ENCODE data around the gene PPARA.

The PPARA gene

DNA sequence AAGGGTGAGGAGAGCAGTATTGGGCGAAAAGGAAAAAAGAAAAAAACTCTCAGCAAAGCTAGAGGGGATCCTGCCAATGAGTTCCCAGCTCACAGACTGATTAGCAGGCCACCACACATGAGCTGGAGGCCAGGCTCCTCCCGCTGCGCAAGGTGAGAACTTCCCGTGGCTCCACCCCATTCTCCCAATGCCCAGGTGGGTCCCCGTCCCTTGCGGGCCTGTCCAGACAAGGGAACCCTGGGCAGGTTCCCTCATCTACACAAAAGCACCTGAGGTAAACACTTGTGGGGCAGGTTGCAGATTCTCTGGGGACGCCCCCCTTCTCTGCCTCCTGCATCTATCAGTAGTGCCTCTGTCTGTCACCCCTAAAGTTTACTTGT lies 53.3 kb downstream of the PPARA start:
- TF ChIP-seq, protein P1, sequence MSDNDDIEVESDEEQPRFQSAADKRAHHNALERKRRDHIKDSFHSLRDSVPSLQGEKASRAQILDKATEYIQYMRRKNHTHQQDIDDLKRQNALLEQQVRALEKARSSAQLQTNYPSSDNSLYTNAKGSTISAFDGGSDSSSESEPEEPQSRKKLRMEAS (IDR thresholded peaks at IDR 0.05) = no peak
- TF ChIP-seq FOXM1 (IDR thresholded peaks at IDR 0.05; ENCODE audit: borderline replicate concordance, low read depth) (no peak), TCF12 (IDR thresholded peaks at IDR 0.05; ENCODE audit: low read depth) (no peak), EP300 (IDR thresholded peaks at IDR 0.05; ENCODE audit: borderline replicate concordance) (no peak), TAF1 (IDR thresholded peaks at IDR 0.05; ENCODE audit: low read depth) (no peak), NFIC (IDR thresholded peaks at IDR 0.05) (no peak), RAD21 (IDR thresholded peaks at IDR 0.05; ENCODE audit: low read depth) (no peak), ZBTB7A (IDR thresholded peaks at IDR 0.05; ENCODE audit: low read depth) (no peak), CREB1 (IDR thresholded peaks at IDR 0.05; ENCODE audit: low read depth) (no peak), TEAD4 (IDR thresholded peaks at IDR 0.05) (no peak), EGR1 (IDR thresholded peaks at IDR 0.05) (no peak), CEBPB (IDR thresholded peaks at IDR 0.05) (no peak), YY1 (IDR thresholded peaks at IDR 0.05; ENCODE audit: low read depth) (no peak)
- TF ChIP-seq, protein P2, sequence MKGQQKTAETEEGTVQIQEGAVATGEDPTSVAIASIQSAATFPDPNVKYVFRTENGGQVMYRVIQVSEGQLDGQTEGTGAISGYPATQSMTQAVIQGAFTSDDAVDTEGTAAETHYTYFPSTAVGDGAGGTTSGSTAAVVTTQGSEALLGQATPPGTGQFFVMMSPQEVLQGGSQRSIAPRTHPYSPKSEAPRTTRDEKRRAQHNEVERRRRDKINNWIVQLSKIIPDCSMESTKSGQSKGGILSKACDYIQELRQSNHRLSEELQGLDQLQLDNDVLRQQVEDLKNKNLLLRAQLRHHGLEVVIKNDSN (IDR thresholded peaks at IDR 0.05) = no peak
- TF ChIP-seq, protein P3, sequence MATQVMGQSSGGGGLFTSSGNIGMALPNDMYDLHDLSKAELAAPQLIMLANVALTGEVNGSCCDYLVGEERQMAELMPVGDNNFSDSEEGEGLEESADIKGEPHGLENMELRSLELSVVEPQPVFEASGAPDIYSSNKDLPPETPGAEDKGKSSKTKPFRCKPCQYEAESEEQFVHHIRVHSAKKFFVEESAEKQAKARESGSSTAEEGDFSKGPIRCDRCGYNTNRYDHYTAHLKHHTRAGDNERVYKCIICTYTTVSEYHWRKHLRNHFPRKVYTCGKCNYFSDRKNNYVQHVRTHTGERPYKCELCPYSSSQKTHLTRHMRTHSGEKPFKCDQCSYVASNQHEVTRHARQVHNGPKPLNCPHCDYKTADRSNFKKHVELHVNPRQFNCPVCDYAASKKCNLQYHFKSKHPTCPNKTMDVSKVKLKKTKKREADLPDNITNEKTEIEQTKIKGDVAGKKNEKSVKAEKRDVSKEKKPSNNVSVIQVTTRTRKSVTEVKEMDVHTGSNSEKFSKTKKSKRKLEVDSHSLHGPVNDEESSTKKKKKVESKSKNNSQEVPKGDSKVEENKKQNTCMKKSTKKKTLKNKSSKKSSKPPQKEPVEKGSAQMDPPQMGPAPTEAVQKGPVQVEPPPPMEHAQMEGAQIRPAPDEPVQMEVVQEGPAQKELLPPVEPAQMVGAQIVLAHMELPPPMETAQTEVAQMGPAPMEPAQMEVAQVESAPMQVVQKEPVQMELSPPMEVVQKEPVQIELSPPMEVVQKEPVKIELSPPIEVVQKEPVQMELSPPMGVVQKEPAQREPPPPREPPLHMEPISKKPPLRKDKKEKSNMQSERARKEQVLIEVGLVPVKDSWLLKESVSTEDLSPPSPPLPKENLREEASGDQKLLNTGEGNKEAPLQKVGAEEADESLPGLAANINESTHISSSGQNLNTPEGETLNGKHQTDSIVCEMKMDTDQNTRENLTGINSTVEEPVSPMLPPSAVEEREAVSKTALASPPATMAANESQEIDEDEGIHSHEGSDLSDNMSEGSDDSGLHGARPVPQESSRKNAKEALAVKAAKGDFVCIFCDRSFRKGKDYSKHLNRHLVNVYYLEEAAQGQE (IDR thresholded peaks at IDR 0.05; ENCODE audit: low read depth) = no peak

DNA sequence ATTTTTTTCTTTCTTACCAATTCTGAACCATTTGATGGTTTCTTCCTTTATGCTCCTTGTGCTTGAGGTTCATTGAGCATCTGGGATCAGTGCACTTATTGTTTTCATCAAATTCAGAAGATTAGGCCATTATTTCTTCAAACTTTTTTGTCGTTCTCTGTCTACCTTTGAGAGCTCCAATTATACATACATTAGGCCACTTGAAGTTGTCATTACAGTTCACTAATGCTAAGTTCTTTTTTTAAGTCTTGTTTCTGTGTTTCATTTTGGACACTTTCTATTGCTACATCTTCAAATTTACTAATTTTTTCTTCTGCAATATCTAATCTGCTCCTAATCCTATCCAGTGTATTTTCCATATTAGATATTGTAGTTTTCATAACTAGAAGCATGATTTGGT lies 58.9 kb downstream of the PPARA start:
- TF ChIP-seq EP300 (IDR thresholded peaks at IDR 0.05; ENCODE audit: borderline replicate concordance) = no peak
- TF ChIP-seq, protein P2 (IDR thresholded peaks at IDR 0.05) = no peak
- no peak for TF ChIP-seq TAF1 (IDR thresholded peaks at IDR 0.05; ENCODE audit: low read depth)
- TF ChIP-seq NFIC (IDR thresholded peaks at IDR 0.05) = no peak
- TF ChIP-seq RAD21 (IDR thresholded peaks at IDR 0.05; ENCODE audit: low read depth) = no peak
- TF ChIP-seq YY1 (IDR thresholded peaks at IDR 0.05; ENCODE audit: low read depth) = no peak
- TF ChIP-seq ZBTB7A (IDR thresholded peaks at IDR 0.05; ENCODE audit: low read depth) = no peak
- no peak for TF ChIP-seq CEBPB (IDR thresholded peaks at IDR 0.05)
- TF ChIP-seq, protein P3 (IDR thresholded peaks at IDR 0.05; ENCODE audit: low read depth) = no peak
- no peak for TF ChIP-seq TCF12 (IDR thresholded peaks at IDR 0.05; ENCODE audit: low read depth)
- no peak for TF ChIP-seq TEAD4 (IDR thresholded peaks at IDR 0.05)
- TF ChIP-seq CREB1 (IDR thresholded peaks at IDR 0.05; ENCODE audit: low read depth) = no peak
- TF ChIP-seq, protein P1 (IDR thresholded peaks at IDR 0.05) = no peak
- no peak for TF ChIP-seq FOXM1 (IDR thresholded peaks at IDR 0.05; ENCODE audit: borderline replicate concordance, low read depth)
- no peak for TF ChIP-seq EGR1 (IDR thresholded peaks at IDR 0.05)

DNA sequence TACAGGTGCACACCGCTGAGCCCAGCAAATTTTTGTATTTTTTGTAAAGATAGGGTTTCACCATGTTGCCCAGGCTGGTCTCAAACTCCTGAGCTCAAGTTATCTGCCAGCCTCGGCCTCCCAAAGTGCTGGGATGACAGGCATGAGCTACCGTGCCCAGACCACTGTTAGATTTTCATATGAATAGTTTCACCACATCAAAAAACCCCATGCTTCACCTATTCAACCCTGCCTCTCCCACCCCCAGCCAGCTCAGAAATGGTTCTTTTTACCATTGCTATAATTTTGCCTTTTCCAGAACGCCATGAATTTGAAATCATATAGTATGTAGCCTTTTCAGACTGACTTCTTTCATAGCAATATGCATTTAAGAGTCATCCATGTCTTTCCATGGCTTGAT lies 61.9 kb downstream of the PPARA start:
- TF ChIP-seq RAD21 (IDR thresholded peaks at IDR 0.05; ENCODE audit: low read depth) (no peak), CREB1 (IDR thresholded peaks at IDR 0.05; ENCODE audit: low read depth) (no peak), TCF12 (IDR thresholded peaks at IDR 0.05; ENCODE audit: low read depth) (no peak), EP300 (IDR thresholded peaks at IDR 0.05; ENCODE audit: borderline replicate concordance) (no peak), TAF1 (IDR thresholded peaks at IDR 0.05; ENCODE audit: low read depth) (no peak)
- TF ChIP-seq, protein P2 (IDR thresholded peaks at IDR 0.05) = no peak

DNA sequence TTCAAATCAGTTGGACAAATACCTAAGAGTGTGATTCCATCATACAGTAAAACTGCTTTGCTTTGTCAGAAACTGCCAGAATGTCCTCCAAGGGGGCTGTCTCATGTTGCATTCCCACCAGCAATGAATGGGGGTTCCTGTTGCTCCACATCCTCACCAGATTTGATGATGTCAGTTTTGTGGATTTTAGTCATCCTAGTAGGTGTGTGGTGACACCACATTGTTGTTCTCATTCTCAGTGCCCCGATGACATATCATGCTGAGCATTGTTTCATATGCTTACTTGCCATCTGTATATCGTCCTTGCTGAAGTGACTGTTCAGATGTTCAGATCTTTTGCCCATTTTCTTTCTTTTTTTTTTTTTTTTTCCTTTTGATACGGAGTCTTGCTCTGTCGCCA lies 62.7 kb downstream of the PPARA start:
- TF ChIP-seq RAD21 (IDR thresholded peaks at IDR 0.05; ENCODE audit: low read depth) (no peak), EP300 (IDR thresholded peaks at IDR 0.05; ENCODE audit: borderline replicate concordance) (no peak), FOXM1 (IDR thresholded peaks at IDR 0.05; ENCODE audit: borderline replicate concordance, low read depth) (no peak), TEAD4 (IDR thresholded peaks at IDR 0.05) (no peak), YY1 (IDR thresholded peaks at IDR 0.05; ENCODE audit: low read depth) (no peak), CEBPB (IDR thresholded peaks at IDR 0.05) (no peak), EGR1 (IDR thresholded peaks at IDR 0.05) (no peak), ZBTB7A (IDR thresholded peaks at IDR 0.05; ENCODE audit: low read depth) (no peak), TAF1 (IDR thresholded peaks at IDR 0.05; ENCODE audit: low read depth) (no peak), CREB1 (IDR thresholded peaks at IDR 0.05; ENCODE audit: low read depth) (no peak), NFIC (IDR thresholded peaks at IDR 0.05) (no peak)
- TF ChIP-seq, protein P2 (IDR thresholded peaks at IDR 0.05) = no peak
- TF ChIP-seq, protein P1 (IDR thresholded peaks at IDR 0.05) = no peak
- TF ChIP-seq, protein P3 (IDR thresholded peaks at IDR 0.05; ENCODE audit: low read depth) = no peak
